SW 1271 (cell line): Measurements from ENCODE around the gene ZCCHC24.

ENCODE experiments used
- DNase-seq, 2 experiments: peaks; one replicate each; lab custom pipeline; 2025; lab: John Stamatoyannopoulos, UW

Gene ZCCHC24

GRCh38 chr10:79431428-79431827 is 14.0 kb downstream of the ZCCHC24 start:
- DNase-seq = no peak

GRCh38 chr10:79430936-79431335 is 14.5 kb downstream of the ZCCHC24 start:
- no peak for DNase-seq

GRCh38 chr10:79430325-79430905 is 15.0 kb downstream of the ZCCHC24 start:
- DNase-seq = no peak

- no peak for DNase-seq
Observed at GRCh38 chr10:79429751-79430150, 15.7 kb downstream of the ZCCHC24 start.

GRCh38 chr10:79427965-79428364 is 17.5 kb downstream of the ZCCHC24 start:
- DNase-seq = no peak

- no peak for DNase-seq
Observed at GRCh38 chr10:79425074-79425532, 20.3 kb downstream of the ZCCHC24 start.

- no peak for DNase-seq
Observed at GRCh38 chr10:79424221-79425073, 21.0 kb downstream of the ZCCHC24 start.

- no peak for DNase-seq
Observed at GRCh38 chr10:79422178-79422892, 23.1 kb downstream of the ZCCHC24 start.

- no peak for DNase-seq
Observed at GRCh38 chr10:79420974-79421688, 24.3 kb downstream of the ZCCHC24 start.

GRCh38 chr10:79418886-79419595 is 26.4 kb downstream of the ZCCHC24 start:
- DNase-seq = no peak

GRCh38 chr10:79418274-79418673 is 27.1 kb downstream of the ZCCHC24 start:
- DNase-seq = no peak

GRCh38 chr10:79417731-79418130 is 27.7 kb downstream of the ZCCHC24 start:
- DNase-seq = no peak

GRCh38 chr10:79417266-79417665 is 28.2 kb downstream of the ZCCHC24 start:
- no peak for DNase-seq

- DNase-seq = no peak
Observed at GRCh38 chr10:79416578-79417255, 28.7 kb downstream of the ZCCHC24 start.

- DNase-seq = no peak
Observed at GRCh38 chr10:79415736-79416577, 29.5 kb downstream of the ZCCHC24 start.

GRCh38 chr10:79414714-79415113 is 30.7 kb downstream of the ZCCHC24 start:
- no peak for DNase-seq

GRCh38 chr10:79413196-79413595 is 32.2 kb downstream of the ZCCHC24 start:
- DNase-seq = no peak

- DNase-seq = no peak
Observed at GRCh38 chr10:79412516-79412915, 32.9 kb downstream of the ZCCHC24 start.

- DNase-seq = no peak
Observed at GRCh38 chr10:79411546-79412495, 33.6 kb downstream of the ZCCHC24 start.
